GM18907 (cell line): ENCODE data around the gene SMARCC2.
"Not testable (repeated sequence)": the region's sequence is repeated elsewhere in the genome, so short reads cannot be mapped to it uniquely, and the experiment has no call there.

Experiments used
- ATAC-seq: cut with Tn5 transposase; IDR thresholded peaks from one replicate; pipeline ENCODE4 v1.9.1; 2021; ENCODE audit warnings: mild to moderate bottlenecking, moderate library complexity; ENCODE audit not compliant: unreplicated experiment

Gene SMARCC2

DNA sequence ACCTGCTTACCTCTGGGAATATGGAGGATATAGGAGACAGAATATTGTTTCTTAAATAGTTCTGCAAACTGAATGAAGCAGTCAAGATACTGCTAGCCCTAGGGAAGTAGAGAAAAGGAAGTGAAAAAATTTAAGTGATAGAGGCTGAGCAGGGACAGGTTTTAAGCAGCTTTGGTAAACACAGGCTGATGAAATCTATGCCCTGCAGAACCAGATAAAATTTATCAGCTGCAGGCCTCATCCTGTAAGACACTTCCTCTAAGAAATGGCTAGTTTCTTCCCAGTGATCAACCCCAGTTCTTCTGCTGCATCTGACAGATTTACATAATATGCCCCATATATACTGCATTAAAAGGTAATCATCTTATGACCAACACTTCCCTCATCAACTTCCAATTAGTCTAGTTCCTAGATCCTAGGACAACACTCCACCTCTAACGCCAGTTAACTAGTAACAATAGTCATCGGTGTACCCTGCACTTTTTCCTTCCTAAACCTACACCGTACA is 62.5 kb downstream of the SMARCC2 start:
- no peak for ATAC-seq

- ATAC-seq = no peak
Measured at GRCh38 chr12:56124133-56124532, 65.2 kb downstream of the SMARCC2 start.

GRCh38 chr12:56122637-56123036 is 66.6 kb downstream of the SMARCC2 start:
- ATAC-seq = no peak

- ATAC-seq = no peak
Measured at GRCh38 chr12:56121204-56121870, 67.9 kb downstream of the SMARCC2 start.

DNA sequence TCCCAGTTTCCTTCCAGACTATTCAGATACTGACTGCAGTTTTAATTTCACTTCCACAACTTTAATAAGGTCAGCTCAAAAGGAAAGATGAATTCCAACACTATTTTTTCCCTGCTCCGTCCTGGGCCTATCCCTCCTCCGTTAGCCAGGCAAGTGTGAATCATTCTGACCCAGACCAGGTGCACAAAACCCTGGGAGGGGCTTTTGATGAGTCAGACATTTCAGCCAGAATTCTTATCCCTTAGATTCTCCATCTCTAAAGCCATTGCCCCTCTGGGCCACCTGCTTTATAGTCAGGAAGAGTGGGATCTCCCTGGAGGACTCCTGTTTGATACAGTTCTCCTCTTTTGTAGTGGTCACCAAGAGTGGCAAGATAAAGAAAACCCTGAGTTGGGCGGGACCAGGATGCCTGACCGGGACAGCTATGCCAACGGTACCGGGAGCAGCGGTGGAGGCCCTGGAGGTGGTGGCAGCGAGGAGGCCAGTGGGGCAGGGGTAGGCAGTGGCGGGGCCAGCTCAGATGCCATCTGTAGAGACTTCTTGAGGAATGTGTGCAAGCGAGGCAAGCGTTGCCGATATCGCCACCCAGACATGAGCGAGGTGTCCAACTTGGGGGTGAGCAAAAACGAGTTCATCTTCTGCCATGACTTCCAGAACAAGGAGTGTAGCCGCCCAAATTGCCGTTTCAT is 69.0 kb downstream of the SMARCC2 start:
- ATAC-seq = no peak

- no peak for ATAC-seq
Measured at GRCh38 chr12:56119361-56119796, 69.9 kb downstream of the SMARCC2 start.

DNA sequence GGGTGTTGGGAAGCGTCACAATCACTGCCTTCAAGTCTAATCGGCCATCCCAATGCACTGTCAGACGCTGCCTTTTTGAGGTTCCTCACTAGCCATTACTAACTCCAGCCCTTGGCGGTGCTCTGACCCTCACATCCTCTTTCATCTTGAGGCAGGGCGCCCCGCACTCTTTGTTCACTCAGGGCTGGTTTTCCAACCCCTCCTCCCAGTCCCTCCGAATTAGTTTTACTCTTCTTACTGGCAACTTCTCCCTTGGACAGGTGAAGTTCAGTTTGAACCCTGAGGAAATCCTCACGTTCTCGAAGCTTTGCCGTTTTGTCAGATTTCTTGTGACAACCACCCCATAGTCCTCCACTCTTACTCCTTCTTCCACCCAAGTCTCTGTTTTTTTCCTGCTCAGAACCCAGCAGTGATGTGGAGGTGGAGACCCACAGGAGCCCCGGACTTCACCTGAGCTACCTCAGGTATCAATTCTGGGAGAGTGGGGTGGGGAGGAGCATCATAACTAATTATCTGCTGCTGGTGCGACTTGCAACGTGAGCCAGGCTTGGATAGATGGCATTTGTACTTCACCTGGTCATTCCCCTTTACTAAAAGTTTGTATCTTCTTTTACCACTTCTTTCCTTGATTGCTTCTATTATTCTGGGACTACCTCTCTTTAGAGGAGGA is 70.5 kb downstream of the SMARCC2 start:
- peak; percentile 1 for ATAC-seq

DNA sequence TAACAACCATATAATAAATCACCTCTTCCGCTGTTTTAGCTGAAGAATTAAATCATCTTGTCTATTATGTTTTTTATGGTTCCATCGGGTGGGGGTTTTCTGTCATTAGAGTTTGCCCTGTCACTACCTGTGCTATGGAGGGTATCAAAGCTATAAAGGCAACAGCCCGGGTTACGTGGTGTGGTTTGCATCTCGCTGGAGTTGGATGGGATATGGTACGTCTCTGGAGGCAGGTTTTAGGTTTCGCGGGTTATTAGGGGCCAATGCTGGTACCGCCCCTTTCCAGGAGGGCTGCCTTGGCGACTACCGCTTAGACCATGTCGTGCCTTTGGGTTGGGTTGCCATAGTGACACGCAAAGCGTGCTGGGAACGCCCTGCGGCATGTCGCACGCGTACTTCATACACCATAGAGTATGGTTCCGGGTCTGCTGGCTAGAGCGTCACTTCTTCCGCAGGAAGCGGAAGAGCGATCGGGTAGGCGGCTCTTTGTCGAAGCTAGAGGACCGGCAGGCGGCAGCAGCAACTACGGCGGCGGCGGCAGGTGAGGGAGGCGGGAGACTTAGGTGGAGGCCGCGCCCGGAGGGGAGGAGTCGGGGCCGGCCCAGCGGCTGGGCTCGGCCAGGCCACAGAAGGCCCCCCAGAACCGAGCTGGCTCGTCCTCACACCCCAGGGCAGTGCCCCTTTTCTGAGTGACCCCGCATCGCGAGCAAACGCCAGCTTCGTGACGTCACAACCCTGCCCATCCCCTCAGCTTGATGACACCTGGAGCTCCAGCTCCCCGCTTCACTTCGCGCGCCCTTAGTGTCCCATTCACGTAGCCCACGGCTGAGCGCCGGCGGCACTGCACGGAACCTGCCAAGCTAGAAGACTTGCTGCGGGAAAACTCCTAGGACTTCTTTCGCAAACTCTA is 71.2 kb downstream of the SMARCC2 start, which contains the start of gene ZC3H10:
ZC3H10 (plus strand) TSS at position 489 of the 910 bp plus-strand sequence. CDS start 2,297 bp downstream, outside the sequence.
- ATAC-seq = peak; percentile 91

DNA sequence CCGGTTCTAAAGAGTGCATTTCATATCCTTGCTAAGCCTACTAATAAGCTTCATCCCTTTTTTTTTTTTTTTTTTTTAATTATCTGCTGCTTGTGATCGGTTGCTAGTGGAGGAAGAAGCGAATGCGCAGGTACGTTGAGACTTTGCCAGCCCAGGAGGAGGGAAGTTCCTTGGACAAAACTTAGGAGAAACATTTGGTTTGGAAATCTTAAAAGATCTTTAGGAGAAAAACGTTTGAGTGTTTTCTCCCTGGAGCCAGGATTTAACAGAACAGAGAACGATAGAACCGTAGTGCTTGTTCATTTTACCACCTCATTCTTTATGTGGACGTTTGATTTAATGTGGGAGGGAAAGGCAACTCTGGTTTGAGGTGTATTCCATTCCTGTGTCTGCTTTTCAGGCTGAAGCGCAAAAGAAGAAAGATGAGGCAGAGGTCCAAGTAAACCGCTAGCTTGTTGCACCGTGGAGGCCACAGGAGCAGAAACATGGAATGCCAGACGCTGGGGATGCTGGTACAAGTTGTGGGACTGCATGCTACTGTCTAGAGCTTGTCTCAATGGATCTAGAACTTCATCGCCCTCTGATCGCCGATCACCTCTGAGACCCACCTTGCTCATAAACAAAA is 72.1 kb downstream of the SMARCC2 start:
- not testable (repeated sequence) for ATAC-seq

GRCh38 chr12:56116267-56117081 is 72.8 kb downstream of the SMARCC2 start, which contains the start of gene RPL41:
Gene RPL41 (plus strand): TSS chr12:56116633.
- ATAC-seq = peak; percentile 56

GRCh38 chr12:56115329-56115728 is 74.0 kb downstream of the SMARCC2 start:
- ATAC-seq = no peak

DNA sequence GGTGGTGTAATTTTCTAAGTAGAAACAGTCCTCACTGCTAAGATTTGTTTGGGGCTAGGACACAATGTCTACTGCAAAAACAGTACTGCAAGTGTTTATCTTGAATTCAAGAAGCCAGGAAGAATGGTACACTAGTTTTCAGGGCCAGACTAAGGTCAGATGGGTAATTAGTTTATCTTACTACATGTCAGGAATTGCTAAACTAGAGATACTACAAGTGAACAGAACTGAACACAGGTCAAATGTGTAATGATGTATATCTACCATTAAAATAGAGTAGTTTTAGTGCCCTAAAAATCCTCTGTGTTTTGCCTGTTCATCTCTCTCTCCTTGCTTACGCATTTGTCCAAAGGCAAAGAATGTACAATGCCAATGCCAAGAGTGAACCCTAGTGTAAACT is 75.2 kb downstream of the SMARCC2 start:
- no peak for ATAC-seq
